OCI-LY7 (cell line): Measurements from ENCODE around the gene SPACA1. TPM values are rescaled to one million over a fixed set of nuclear protein-coding genes. Genes with fewer than 3 reads are reported as not detected.

Experiments
- BruUV-seq: library from RNA; stranded (reverse); fragments of 400-500 nt; replicated peaks from 2 replicates; lab custom pipeline; 2021; lab: Mats Ljungman, UMichigan
- CTCF ChIA-PET: fragments of 300-600 bp; sonication (Branson Sonifier 250); formaldehyde crosslinking; loops from one replicate; lab custom pipeline; 2022; ENCODE audit warnings: antibody characterized with exemption; ENCODE audit not compliant: unreplicated experiment; lab: Charles Lee
- POLR2A ChIA-PET: fragments of 300-600 bp; sonication (Branson Sonifier 250); formaldehyde crosslinking; loops from one replicate; lab custom pipeline; 2022; ENCODE audit warnings: antibody characterized with exemption; lab: Charles Lee
- DNase-seq: peaks from one replicate; pipeline ENCODE4 v3.0.0-alpha.2; 2015; ENCODE audit warnings: low spot score
- H2AFZ ChIP-seq: fragments of 200-600 bp; sonication (generic), shearing (Covaris generic); 2 replicates; pipeline ENCODE4 v1.6.1; 2014; ENCODE audit warnings: mild to moderate bottlenecking, antibody characterized with exemption, low read length, moderate library complexity
- H3K27ac ChIP-seq: fragments of 200-600 bp; sonication (generic); 2 replicates; pipeline ENCODE4 v1.5.1; 2014; ENCODE audit warnings: mixed run types, low read depth, mild to moderate bottlenecking, moderate library complexity, low read length, inconsistent platforms; ENCODE audit not compliant: poor library complexity, severe bottlenecking
- H3K36me3 ChIP-seq: fragments of 200-600 bp; sonication (generic); 2 replicates; pipeline ENCODE4 v1.6.1; 2014; ENCODE audit warnings: mild to moderate bottlenecking, antibody characterized with exemption, low read length, moderate library complexity, mixed read lengths; ENCODE audit not compliant: insufficient read depth
- H3K4me1 ChIP-seq: fragments of 200-600 bp; sonication (generic); 2 replicates; pipeline ENCODE4 v1.5.1; 2014; ENCODE audit warnings: mild to moderate bottlenecking, low read length; ENCODE audit not compliant: insufficient read depth, poor library complexity, severe bottlenecking
- H3K4me2 ChIP-seq: fragments of 200-600 bp; sonication (generic); 2 replicates; pipeline ENCODE4 v1.6.1; 2014; ENCODE audit warnings: mild to moderate bottlenecking, low read length
- H3K4me3 ChIP-seq: fragments of 200-600 bp; sonication (generic); 2 replicates; pipeline ENCODE4 v1.5.1; 2014; ENCODE audit warnings: mild to moderate bottlenecking, low read depth, low read length; ENCODE audit not compliant: poor library complexity, severe bottlenecking
- H3K79me2 ChIP-seq: fragments of 200-600 bp; sonication (generic); 2 replicates; pipeline ENCODE4 v1.6.1; 2016; ENCODE audit warnings: low read depth, mild to moderate bottlenecking, low read length, moderate library complexity, mixed read lengths; ENCODE audit not compliant: insufficient read depth
- H3K9me2 ChIP-seq: fragments of 200-600 bp; sonication (generic); 2 replicates; pipeline ENCODE4 v1.6.1; 2016; ENCODE audit warnings: mild to moderate bottlenecking, low read length, mixed read lengths; ENCODE audit not compliant: insufficient read depth
- H3K9me3 ChIP-seq: fragments of 200-600 bp; sonication (generic); 2 replicates; pipeline ENCODE4 v1.6.1; 2014; ENCODE audit warnings: mild to moderate bottlenecking, mixed run types, low read length, mixed read lengths
- H4K20me1 ChIP-seq: fragments of 200-600 bp; sonication (generic); 2 replicates; pipeline ENCODE4 v1.6.1; 2014; ENCODE audit warnings: mild to moderate bottlenecking, antibody characterized with exemption, low read length, moderate library complexity, mixed read lengths; ENCODE audit not compliant: insufficient read depth
- EZH2phosphoT487 ChIP-seq: fragments of 200-600 bp; sonication (generic); IDR thresholded peaks from 2 replicates; pipeline ENCODE4 v1.6.1; 2018; ENCODE audit warnings: low read depth, borderline replicate concordance, mild to moderate bottlenecking, mixed run types, antibody characterized with exemption, low read length, moderate library complexity, mixed read lengths
- intact Hi-C: fragments of 100-400 bp; cut with micrococcal nuclease; formaldehyde crosslinking; loops from one replicate; pipeline ENCODE4 v1.10.0; 2022; ENCODE audit not compliant: unreplicated experiment
- total RNA-seq, 2 experiments: library from RNA; depleted of rRNA in 1 of 2; stranded (reverse); fragments of >200 nt in 1 of 2; shearing (Covaris generic) in 1 of 2; gene quantifications; 2 replicates each; pipeline ENCODE4 v1.2.3, GENCODE V29; 2014 to 2022
- TF ChIP-seq, protein P1 (sequence below): fragments of 200-600 bp; sonication (generic); conservative IDR thresholded peaks from 2 replicates; pipeline ENCODE4 v1.5.1; 2014; ENCODE audit warnings: mild to moderate bottlenecking, antibody characterized with exemption, low read length, moderate library complexity, mixed read lengths

The SPACA1 gene
- total RNA-seq, 2 experiments from 2014 or later: not detected

- Histone ChIP-seq H3K9me3 (peaks cover 6% of the 10 kb centered on the region; the same call in 1 of the 2 replicates), H3K79me2 (no peaks in the 10 kb centered on the region), H3K4me3 (no peak overlapping the region), H3K36me3 (no peaks in the 10 kb centered on the region), H3K4me1 (peaks cover 11% of the 10 kb centered on the region), H4K20me1 (no peaks in the 10 kb centered on the region), H2AFZ (peak overlapping the region; percentile 32; the same call in 1 of the 2 replicates), H3K9me2 (no peaks in the 10 kb centered on the region), H3K27ac (no peak overlapping the region), H3K4me2 (no peak overlapping the region)
- ChIA-PET POLR2A (interaction anchor here (1.2 to 1.5 kb wide), 3 partner anchors 8 to 23 kb away, joined by 3 to 7 read pairs (median 4); no protein-coding TSS in a partner anchor), CTCF (no interaction called here)
- intact Hi-C loops: no loop called here
- BruUV-seq: no TSS peak
- no peak for TF ChIP-seq EZH2phosphoT487
- TF ChIP-seq, protein P1, sequence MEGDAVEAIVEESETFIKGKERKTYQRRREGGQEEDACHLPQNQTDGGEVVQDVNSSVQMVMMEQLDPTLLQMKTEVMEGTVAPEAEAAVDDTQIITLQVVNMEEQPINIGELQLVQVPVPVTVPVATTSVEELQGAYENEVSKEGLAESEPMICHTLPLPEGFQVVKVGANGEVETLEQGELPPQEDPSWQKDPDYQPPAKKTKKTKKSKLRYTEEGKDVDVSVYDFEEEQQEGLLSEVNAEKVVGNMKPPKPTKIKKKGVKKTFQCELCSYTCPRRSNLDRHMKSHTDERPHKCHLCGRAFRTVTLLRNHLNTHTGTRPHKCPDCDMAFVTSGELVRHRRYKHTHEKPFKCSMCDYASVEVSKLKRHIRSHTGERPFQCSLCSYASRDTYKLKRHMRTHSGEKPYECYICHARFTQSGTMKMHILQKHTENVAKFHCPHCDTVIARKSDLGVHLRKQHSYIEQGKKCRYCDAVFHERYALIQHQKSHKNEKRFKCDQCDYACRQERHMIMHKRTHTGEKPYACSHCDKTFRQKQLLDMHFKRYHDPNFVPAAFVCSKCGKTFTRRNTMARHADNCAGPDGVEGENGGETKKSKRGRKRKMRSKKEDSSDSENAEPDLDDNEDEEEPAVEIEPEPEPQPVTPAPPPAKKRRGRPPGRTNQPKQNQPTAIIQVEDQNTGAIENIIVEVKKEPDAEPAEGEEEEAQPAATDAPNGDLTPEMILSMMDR: no peak
- DNase-seq: peak; percentile 14
These were observed 27.2 kb upstream of the SPACA1 start for GRCh38 chr6:88020439-88020838.

- CTCF ChIA-PET: no interaction called here
- no TSS peak for BruUV-seq
These were observed 22.9 kb upstream of the SPACA1 start for GRCh38 chr6:88024696-88025095.

GRCh38 chr6:88031550-88031949, 16.1 kb upstream of the SPACA1 start:
- DNase-seq: peak; percentile 44
- Histone ChIP-seq H2AFZ (no peak overlapping the region), H3K36me3 (no peaks in the 10 kb centered on the region; the same call in 1 of the 2 replicates), H3K79me2 (no peaks in the 10 kb centered on the region), H3K4me3 (no peak overlapping the region), H3K9me2 (no peaks in the 10 kb centered on the region), H3K9me3 (peaks cover 73% of the 10 kb centered on the region), H4K20me1 (no peaks in the 10 kb centered on the region), H3K4me1 (no peaks in the 10 kb centered on the region), H3K27ac (no peak overlapping the region), H3K4me2 (no peak overlapping the region)
- intact Hi-C loops: no loop called here
- POLR2A ChIA-PET: interaction anchor here (1.2 kb wide), 1 partner anchor 11 kb away, joined by 3 read pairs; no protein-coding TSS in a partner anchor
- BruUV-seq: no TSS peak
- TF ChIP-seq, protein P1: no peak
- no peak for TF ChIP-seq EZH2phosphoT487
- CTCF ChIA-PET: no interaction called here

More at GRCh38 chr6:88024696-88025095, 22.9 kb upstream of the SPACA1 start:
- H3K9me2 ChIP-seq: no peaks in the 10 kb centered on the region
- H3K79me2 ChIP-seq: no peaks in the 10 kb centered on the region
- no peak overlapping the region for H3K4me2 ChIP-seq
- intact Hi-C loops: no loop called here
- no peak for DNase-seq
- POLR2A ChIA-PET: interaction anchor here (0.6 to 1.7 kb wide), 2 partner anchors 12 to 103 kb away, joined by 5 to 9 read pairs; no protein-coding TSS in a partner anchor
- no peak overlapping the region for H3K27ac ChIP-seq
- no peak overlapping the region for H2AFZ ChIP-seq
- no peaks in the 10 kb centered on the region; the same call in 1 of the 2 replicates for H3K36me3 ChIP-seq
- no peak overlapping the region for H3K4me3 ChIP-seq
- H3K4me1 ChIP-seq: peaks cover 11% of the 10 kb centered on the region
- peaks cover 34% of the 10 kb centered on the region; the same call in 1 of the 2 replicates for H3K9me3 ChIP-seq
- no peaks in the 10 kb centered on the region for H4K20me1 ChIP-seq
- TF ChIP-seq, protein P1: no peak
- TF ChIP-seq EZH2phosphoT487: no peak
